HTR-8/SVneo (cell line): ENCODE data around the gene DNAI1.
A peak's percentile ranks its signal among the peaks of the same experiment; 100 is the strongest.
"Not testable (repeated sequence)": the region's sequence is repeated elsewhere in the genome, so short reads cannot be mapped to it uniquely, and the experiment has no call there.

Source experiments
- DNase-seq: peaks from one replicate; pipeline ENCODE4 v3.0.0; 2011; ENCODE audit warnings: low spot score, mixed read lengths; ENCODE audit not compliant: insufficient read length
- FAIRE-seq: peaks from 2 replicates; lab custom pipeline; 2011; peaks lifted over from hg19 to GRCh38; lab: Jason Lieb, UNC

DNAI1 gene

DNA sequence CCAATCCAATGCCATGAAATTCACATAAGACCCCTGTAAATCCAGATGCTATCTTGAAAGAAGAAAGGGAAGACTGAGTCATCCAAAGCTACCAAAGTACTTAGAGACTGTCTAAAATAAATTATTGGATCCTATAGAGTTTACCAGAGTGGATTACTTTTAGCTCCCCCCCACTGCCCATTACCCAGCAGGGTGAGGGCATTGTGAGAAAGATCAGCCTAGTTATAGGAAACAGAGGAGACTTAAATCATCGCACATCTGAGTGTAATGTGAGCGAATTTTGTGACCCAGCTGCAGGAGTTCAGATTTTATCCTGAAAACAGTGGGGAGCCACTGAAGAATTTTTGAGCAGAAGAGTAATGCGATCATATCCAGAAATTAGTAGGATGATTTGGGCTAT is 65.7 kb downstream of the DNAI1 start:
- DNase-seq (no peak), FAIRE-seq (no peak)

- FAIRE-seq, result no peak
- no peak for DNase-seq
Measured at GRCh38 chr9:34526026-34526425, 67.4 kb downstream of the DNAI1 start.

DNA sequence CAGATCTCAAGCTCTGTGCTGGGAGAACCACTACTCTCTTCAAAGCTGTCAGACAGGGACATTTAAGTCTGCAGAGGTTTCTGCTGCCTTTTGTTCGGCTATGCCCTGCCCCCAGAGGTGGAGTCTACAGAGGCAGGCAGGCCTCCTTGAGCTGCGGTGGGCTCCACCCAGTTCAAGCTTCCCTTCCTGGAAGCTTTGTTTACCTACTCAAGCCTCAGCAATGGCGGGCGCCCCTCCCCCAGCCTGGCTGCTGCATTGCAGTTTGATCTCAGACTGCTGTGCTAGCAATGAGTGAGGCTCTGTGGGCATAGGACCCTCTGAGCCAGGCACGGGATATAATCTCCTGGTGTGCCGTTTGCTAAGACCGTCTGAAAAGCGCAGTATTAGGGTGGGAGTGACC is 73.4 kb downstream of the DNAI1 start:
- not testable (repeated sequence) for DNase-seq, FAIRE-seq

DNA sequence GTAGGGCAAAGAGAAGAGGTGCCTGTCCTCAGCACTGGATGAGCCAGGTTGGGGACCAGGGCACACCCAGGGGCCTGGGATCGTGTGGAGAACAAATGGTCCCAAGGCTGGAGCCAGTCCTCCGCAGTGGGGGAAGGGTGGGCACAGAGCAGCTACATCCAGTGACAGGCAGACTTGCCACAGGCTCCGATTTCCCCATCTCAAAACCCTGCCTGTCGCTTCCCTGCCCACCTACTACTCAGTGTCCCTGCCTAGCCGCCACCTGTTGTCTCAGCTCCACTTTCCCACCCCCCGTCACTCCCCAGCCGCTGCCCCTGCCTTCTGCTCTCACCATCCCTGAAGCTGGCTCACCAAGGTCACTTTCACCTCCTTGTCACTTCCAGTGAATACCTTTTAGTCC is 78.1 kb downstream of the DNAI1 start:
- no peak for FAIRE-seq
- no peak for DNase-seq

DNA sequence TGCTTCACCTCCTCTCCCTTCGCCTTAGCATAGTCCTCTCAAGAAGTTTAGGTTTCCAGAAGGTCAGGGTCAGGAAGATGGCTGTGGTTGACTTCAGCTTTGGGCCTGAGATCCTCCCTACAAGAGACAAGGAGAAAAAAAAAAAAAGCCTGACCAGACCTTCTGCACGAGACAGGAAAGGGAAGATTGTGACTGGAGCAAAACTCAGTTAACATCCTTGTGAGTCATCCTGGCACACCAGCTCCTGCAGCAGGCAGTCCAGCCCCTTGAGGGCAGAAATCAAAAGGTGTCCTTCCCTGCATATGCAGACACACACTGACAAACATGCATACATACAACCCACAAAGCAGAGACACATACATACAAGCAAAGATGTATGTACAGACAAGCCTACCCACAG is 82.2 kb downstream of the DNAI1 start:
- no peak for FAIRE-seq
- peak; percentile 41 for DNase-seq

- DNase-seq (no peak), FAIRE-seq (no peak)
Measured at GRCh38 chr9:34541540-34541939, 82.9 kb downstream of the DNAI1 start.

DNA sequence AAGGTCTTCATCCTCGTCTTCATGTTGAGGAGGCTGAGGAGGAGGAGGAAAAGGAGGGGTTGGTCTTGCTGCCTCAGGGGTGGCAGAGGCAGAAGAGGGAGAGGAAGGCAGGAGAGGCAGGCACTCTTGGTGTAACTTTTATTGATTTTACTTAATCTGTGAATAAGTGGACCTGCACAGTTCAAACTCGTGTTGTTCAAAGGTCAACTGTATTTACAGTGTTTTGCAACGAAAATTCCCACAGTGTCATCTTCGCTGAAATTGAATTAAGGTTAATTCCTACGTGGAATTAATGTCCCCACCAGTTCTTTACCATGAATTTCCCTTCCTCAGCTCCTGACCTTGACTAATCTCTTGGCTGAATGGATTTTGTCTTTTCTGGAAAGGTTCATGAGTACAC is 85.4 kb downstream of the DNAI1 start:
- no peak for FAIRE-seq
- no peak for DNase-seq

DNA sequence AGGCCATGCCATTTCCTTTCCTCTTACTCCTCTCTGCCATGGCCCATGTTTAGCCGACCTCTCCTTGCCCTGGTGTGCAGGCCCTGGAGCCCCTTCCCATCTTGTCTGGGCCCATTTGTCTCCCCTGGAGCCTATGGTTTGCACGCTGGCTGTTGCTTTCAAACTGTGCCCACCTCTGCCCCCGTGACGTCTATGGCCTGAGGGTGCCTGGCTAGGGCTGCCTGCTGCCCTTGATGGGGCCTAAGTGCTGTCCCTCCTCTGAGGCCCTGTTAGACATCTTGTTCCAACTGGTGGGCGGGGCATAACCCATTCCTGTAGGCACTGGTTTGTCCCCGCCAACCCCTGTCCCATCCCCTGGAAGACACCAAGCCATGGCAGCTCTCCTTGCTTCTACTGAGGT is 86.9 kb downstream of the DNAI1 start:
- no peak for FAIRE-seq

GRCh38 chr9:34546102-34546833 is 87.7 kb downstream of the DNAI1 start:
- FAIRE-seq (no peak), DNase-seq (no peak)

More for the DNA sequence above, 86.9 kb downstream of the DNAI1 start:
- DNase-seq, result no peak

DNA sequence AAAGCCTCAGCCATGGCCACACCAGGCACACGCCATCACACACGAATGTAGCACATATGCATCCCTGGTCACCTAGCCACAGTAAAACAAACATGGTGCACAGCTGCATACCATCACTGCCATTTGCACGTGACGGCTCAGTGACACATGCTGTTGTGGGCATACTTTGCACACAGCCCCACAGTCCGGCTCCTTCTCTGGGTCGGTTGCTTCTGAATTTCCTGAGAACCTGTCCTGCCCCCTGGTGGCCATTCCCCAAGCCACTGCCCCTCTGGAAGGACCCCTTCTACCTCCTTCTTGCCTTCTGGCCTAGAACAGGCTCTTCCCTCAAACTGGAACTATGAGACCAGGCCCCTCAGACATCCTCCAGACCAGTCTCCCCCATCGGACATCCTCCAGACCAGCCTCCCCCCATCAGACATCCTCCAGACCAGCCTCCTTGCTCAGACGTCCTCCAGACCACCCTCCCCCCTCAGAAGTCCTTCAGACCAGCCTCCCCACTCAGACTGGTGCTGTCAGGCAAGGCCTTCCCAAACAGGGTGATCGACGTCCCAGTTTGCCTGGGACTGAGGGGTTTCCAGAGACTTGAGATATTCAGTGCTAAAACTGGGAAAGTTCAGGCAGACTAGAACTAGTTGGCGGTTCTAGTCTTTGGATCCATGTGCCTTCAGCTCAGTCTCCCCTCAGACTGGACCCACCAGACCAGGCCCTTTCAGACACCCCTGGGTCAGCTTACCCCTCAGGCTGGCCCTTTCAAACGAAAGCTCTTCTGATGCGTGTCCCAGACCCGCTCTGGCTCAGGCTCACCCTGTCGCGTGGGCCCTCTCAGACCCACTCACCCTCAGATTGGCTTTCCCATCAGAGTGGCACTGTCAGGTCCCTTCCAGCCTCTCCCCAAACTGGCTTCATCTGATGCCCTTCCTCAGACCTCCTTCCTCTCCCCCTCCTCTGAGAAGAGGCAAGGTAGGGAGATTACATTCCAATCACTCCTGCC is 88.5 kb downstream of the DNAI1 start:
- no peak for DNase-seq
- no peak for FAIRE-seq

DNA sequence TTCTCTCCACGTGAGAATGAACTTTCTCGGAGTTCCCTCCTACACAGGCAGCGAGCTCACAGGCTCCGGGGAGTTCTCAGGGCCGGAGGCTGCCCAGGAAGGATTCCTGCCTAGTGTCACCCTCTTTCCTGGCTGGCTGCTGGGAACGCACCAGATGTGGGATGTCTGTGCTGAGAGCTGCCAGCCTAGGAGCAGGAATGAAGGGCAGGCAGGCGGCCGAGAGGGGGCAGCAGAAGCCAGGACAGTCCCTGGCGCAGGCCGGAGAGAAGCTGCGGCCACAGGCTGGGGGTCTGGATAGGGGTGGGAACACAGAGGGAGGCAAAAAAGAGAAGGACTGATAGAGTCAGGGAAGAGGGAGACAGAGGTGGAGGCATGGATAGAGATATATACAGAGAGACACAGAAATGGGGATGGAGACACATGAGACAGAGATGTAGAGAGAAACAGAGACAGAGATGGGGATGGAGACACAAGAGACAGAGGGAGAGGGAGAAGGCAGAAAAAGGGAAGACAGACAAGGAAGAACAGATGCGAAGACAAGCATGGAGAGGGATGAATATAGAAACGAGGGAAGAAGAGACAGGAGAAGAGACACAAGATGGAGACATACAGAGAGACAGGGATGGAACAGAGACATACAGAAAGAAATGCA is 89.5 kb downstream of the DNAI1 start:
- peak; percentile 53 for DNase-seq
- no peak for FAIRE-seq

DNA sequence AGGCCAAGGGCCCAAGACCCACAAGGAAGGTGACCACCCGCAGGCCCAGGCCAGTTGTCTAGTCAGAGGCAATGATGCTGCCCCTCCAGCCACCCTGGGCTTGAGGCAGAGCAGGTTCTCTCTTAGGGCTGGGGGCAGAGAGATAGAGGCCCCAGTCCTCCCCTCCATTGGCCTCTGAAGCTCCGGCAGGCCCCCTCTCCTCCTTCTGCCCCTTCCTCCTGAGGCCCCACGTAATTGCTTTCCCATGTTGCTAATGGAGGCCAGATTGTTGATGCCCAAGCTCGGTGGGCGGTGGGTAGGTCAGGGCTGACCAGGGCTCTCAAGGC is 90.8 kb downstream of the DNAI1 start:
- FAIRE-seq, result no peak
- DNase-seq, result no peak

GRCh38 chr9:34550016-34550680 is 91.5 kb downstream of the DNAI1 start:
- no peak for FAIRE-seq

DNA sequence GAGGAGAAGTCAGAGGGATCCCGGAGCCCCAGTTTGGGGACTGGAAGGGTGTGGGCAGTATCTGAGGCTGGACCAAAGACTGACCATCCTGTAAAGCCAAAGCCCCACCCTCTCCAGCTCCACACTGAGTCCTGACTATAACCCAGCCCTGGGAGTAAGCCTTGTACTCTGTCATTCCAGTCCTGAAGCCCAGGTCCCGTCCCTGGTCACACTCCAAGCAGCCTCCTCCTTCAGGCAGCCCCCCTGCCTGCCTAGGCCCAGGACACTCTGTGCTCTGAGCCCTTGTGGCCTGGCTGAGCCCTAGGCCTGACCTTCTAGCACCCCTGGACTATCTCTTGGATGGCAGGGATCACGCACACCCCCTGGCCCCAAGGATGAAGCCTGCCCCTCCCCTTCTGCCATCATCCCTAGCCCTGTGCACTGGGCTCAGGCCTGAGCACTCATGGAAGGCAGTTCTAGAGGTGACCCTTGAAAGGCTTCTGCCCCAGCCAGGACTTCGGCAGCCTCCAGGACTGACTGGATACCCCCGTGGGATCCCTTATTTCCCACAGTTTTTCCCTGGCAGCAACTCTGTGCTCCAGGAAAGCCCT is 92.2 kb downstream of the DNAI1 start:
- DNase-seq, result no peak
- no peak for FAIRE-seq

More at GRCh38 chr9:34550016-34550680, 91.5 kb downstream of the DNAI1 start:
- no peak for DNase-seq

DNA sequence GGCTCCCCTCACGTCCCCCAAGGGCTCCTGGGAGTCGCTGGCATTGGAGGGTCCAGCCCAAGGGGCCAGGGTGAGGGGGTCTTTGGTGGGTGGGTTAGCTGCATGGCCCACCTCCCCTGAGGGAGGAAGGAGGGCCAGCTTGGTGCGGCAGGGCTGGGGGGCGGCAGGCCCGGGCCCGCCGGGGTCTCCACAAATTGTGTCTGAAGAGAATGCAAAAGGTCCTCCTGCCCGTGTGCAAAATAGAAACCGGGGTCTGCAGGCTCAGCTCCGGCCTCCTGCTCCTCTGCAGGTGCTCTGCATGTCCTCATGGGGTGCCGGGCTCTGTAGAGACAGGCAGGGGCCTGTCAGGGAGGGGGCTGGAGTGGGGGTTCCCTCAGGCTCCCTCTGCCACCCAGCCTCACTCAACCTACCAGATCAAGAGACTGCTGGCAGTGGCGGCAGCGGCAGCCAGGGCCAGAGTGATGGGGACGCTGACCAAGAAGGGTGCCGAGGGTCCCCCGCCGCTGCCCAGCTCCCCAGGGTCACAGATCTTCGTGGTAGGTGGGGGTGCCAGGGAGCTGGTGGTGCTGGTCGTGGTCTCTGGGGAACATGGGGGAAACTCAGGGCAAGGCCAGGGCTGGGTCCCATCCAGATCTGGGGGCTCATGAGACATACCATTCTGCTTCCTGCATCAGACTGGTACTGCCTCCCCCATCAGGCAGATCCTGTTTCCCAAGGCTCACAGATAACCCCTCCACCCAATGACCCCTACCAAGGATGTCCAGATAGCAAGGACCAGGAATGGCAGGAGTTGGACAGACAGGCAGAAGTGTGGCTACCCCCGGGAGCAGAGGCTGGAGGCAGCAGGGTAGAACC is 93.4 kb downstream of the DNAI1 start:
- no peak for DNase-seq

GRCh38 chr9:34552606-34552981 is 94.0 kb downstream of the DNAI1 start:
- FAIRE-seq (no peak), DNase-seq (no peak)

More for the DNA sequence above, 93.4 kb downstream of the DNAI1 start:
- no peak for FAIRE-seq

DNA sequence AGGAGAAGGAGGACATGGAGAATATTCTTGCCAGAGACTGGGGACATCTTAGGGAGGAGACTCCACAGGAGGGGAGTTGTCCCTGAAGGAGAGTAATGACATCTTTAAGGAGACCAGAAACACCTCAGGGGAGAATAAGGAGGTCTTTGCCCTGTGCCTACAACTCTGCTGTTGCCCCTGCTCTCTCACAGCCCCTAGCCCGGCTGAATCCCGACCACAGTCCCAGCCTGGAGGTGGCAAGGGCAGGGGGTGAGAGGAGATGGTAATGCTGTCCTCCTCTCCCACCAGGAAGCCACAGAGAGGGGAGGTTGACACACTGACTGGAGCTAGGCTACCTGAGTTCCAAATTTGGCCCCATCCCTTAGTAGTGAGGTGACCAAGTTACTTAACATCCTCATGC is 94.4 kb downstream of the DNAI1 start:
- FAIRE-seq (no peak), DNase-seq (no peak)

DNA sequence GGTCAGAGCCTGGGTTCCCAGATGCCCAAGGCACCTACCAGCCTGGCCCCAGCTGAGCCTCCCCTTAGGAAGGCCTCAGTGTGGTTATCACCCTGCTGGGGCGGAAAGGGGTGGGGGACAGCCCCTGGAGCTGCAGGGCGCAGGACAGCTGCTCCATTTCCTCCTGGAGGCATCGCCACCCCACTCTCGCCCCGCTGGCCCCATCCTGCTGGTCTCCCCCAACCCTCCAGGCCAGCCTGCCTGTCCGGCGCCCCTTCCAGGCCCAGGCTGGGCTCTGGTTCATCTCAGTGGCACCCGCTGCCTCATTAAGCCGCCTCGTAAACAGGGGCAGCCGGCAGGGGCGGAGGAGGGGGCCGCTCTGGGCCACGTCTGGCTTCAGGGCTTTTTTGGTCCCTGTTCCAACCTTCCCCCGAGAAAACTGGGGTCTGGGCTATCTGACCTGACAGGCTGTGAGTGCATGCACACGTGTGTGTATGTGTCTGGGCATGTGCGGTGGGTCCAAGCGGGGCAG is 95.0 kb downstream of the DNAI1 start:
- no peak for FAIRE-seq

More for the DNA sequence above, 95.0 kb downstream of the DNAI1 start:
- no peak for DNase-seq
